GM11168 (cell line): ENCODE data around the gene KIF6.

Experiments used
- in situ Hi-C: fragments of 300-500 bp; cut with MboI; formaldehyde crosslinking; loops from one replicate; pipeline ENCODE4 v1.12.0; 2022; ENCODE audit warnings: low sequenced_read_pairs; ENCODE audit not compliant: unreplicated experiment

The KIF6 gene

DNA sequence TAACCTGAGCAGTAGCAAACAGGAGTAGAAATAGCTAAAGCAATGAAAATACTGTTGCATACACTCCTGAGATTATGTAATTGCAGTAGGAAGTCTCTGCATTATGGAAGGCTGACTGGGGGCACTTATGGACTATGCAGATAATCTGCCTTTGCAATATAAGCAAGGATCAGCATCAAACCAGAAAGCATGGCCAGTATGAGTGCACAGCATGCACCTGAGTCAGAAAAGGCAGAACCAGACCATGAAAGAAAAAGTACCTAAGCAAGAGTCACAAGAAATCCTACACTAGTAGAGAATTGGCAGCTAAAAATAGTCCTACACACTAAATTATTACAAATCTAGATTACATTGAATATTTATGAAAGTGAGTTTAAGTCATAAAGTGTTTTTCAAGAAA lies 164.3 kb downstream of the KIF6 start:
- in situ Hi-C loops, result no loop called here

DNA sequence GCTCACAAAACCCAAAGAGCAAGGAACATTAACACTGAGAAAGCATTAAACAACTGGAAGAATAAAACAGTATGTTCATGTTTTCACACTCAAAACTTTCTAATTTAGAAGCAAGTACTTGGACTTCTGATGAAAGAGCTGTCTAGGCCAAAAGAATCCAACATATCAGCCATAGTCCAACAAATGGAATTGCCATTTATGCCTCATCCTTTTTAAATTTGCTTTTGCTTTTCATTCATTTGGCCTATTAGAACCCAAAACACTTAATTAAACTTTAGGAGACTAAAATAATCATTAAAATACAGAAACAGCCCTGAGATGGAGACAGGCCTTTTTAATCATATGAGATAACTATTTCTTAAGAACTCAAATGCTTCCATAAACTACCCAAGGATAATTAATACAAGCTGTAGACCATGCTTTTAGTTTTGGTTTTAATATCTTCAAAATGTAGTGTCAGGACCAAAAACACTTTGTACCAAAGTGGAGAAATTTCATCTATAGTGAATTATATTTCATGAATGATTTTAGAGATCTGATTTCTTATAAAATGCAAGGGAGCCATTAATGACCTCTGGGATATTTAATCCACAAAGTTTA lies 166.5 kb downstream of the KIF6 start:
- in situ Hi-C loops, result no loop called here

DNA sequence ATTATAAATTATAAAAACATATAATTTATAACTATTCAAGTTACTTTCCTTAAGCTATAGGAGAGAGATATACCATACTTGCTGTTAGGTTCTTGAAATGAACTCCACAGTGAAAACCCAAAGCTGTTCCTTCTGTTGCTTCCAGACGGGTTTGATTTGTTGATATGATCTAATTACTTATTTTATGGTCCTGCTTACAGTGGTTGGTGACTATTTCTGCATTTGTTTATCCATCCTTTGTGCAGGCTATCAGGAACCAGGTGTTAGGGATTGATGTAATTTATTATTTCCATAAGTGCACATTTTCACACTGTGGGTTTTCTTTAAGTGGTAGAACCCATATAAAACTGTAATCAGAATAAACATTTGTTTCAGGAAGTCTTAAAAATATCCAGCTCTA lies 167.1 kb downstream of the KIF6 start:
- in situ Hi-C loops, result no loop called here

DNA sequence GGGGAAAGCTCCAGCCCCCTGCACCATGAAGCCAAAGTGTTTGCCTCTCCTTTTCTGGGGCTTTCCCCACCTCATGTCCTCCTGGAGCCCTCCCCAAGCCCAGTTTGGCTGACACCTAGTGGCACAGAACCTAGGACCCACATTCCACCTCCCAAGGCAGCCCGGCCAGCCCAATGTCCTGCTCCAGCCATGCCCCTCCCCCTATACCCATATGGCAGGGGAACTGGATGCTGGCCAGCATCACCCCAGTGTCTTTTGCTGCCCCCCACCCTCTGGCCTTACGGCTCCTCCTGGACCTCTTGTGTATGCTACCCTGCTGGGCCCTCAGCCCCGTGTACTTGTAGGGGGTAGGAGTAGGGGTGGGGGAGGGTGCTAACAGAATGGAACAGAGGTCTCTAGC lies 170.1 kb downstream of the KIF6 start:
- in situ Hi-C loops, result no loop called here

DNA sequence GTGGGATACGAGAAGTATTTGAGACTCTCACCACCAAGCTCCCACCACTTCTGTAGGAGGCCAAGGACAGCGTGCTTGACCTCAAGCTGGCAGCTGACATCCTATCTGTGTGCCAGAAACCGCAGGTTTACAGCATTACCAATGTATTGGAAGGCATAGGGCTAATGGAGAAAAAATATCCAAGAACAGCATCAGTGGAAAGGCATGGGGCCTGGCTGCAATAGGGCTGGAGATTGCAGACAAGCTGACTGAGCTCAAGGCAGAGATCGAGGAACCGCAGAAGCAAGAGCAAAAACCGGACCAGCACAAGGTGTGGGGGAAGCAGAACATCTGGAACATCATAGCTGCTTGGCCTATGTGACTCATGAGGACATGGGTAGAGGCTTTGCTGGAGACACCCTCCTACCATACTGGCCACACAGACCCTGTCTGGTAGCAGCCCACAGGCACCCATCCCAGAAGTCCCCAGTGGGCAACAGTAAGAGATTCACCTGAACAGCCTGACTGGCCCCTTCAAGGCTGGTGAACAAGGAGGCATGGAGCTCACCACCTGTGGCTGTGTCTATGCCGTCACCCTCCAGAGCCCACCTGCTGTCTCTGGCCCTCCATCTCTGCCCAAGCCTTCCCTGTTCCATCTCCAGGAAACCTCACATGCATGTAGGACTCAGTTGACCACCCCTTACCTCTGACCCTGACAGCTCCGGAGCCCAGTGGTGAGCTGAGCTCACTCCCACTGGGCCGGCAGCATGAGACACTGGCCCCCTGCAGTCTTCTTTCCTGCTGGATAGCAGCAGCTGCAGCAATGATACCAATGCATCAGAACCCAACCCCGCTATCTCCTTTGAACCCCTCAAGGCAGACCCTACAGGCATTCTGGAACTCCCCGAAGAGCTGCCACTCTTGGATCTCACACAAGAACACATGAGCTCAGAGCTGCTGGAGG lies 171.1 kb downstream of the KIF6 start:
- in situ Hi-C loops, result no loop called here

DNA sequence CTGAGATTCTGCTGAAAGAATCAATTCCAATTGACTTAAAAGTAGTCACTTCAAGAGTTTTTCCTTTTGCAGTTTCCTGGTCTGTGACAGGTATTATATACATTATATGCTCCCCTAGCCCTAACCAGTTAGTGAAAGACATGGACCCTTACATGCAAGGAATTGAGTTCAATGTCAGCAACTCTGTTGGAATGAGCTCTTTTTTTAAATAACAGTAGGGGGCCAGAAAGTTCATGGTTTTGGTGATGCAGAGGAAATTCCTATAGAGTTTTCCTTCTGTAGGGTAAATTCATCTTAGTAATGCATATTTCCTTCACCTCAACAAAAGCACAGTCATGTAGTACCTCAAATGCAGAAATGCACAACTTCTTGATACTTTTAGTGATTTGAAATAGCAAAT lies 172.2 kb downstream of the KIF6 start:
- in situ Hi-C loops, result no loop called here

DNA sequence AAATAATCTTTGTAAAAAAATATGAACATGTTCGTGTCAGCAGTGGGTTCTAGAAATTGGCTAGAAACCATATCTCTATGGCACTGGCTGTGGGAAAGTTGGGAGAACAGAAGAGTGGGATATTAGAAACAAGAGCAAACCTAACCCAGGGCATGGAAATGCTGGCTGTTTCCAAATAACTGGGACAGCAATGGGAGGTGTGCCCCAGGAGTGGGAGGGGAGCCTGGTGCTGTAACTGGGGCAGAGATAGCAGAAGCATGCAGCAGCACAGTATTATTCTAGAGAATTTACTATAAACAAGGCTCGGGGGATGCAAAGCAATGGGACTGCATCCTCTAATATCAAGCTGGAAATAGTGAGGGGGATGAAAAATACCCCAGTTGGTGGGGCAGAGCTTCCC lies 175.0 kb downstream of the KIF6 start:
- in situ Hi-C loops, result no loop called here

DNA sequence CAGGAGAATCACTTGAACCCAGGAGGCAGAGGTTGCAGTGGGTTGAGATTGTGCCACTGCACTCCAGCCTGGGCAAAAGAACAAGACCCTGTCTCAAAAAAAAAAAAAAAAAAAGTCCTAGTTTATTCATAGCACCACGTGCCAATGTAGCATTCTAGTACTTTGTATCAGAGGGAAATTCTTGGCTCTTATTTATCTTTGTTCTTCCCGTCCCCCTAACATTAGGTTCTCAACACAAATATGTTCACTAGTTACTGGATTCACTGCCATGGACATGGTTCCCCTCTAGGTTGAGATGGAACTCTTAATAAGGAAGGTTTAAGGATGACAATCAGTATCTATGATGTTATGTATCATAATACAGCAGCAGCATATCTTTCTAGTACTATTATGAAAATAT lies 178.5 kb downstream of the KIF6 start:
- in situ Hi-C loops, result no loop called here

DNA sequence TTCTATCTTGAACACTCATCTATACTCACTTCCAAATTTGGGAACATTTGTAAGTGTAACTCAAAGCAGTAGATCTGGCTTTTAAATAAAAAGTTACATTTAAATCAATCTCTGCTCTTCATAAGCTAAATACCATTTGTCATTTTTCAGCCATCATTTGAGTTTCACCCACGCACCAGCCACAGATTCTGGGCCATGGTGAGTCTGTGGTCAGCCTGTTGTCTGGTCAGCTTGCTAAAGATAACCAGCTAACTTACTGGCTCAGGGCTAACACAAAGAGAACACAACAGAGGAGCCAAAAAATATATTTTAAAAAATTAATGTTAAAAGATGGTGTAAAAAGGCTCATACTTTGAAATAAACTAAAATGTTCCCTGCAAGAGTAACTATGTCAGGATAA lies 181.3 kb downstream of the KIF6 start:
- in situ Hi-C loops, result no loop called here

DNA sequence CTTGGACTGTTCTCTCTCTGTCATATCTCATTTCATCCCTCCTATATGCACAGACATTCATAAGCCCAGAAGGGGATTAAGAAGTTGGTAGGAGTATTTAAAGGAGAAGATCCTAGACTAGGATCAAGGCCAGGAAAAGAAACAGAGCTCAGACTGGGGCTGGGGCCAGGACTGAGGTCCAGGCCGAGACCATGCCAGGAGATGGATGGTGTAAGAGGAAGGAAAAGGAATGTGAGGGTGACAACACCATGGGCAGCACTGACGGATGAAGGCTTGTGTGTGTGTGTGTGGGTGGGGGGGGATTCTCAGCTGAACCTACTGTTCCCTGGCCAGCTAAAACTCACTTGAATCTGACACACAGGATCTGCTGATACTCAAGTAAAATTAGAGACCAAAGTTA lies 182.1 kb downstream of the KIF6 start:
- in situ Hi-C loops, result no loop called here

DNA sequence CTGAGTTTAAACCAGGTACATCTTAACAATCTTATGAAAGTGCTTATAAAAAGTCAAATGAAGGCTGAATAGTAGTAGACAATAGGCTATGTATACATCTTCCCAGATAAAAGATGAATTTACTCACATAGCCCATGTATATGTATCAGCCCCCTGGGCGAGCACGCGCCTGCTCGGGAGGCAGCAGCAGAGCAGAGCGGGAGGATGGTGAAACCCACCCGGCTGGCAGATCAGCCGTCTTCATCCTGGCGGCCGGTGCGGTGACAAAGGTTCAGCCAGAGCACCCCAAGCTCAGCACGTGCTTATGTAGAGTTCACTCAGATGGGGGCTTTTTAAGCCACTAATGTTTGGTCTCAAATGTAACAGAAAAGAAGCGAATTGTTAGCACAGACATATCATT lies 184.8 kb downstream of the KIF6 start:
- in situ Hi-C loops, result no loop called here

DNA sequence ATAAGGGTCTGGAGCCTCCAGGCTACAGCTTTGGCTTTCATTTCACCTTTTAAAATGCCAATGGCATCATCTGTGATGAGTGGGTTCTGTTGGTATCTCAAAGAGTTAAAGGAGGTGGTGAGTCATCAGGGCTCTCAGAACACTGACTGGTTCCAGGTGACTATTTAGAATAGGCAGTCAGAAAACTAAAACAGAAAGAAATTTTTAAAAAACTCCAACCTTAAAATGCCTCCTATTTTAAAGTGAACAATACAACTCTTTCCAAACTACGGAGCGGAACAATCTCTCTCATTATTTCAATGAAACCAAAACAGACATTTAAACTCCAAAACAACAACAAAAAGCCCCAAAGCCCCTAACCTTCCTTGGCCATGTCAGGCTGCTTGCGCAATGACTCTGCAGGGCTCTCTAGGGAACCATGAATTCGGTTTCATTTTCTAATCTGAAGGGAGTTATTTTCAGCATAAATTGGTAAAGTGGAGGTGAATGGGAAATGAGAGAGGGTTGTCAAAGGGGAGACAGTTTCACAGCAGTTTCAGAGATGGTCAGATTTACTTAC lies 194.9 kb downstream of the KIF6 start:
- in situ Hi-C loops, result no loop called here

DNA sequence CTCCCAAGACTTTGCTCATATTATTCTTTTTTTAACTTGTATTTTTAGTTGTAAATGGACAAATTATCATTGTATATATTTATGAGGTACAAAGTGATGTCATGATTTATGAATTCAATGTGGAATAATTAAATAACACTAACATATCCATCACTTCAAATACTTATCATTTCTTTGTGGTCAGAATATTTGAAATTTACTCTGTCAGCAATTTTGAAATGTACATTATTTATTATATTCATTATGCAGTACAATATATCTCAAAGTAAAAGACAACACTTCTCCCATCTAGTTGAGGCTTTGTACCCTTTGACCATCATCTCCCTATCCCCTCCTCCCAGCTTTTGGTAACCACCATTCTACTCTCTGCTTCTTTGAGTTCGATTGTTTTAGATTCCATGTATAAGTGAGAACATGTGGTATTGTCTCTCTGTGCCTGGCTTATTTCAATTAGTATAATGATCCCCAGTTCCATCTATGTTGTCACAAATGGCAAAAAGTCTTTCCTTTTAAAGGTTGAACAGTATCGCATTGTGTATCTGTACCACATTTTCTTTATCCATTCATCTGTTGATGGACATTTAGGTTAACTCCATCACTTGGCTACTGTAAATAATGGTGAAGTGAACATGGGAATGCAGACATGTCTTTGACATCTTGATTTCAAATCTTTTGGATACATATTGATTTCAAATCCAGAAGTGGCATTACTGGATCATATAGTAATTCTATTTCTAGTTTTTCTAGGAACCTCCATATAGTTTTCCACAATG lies 197.2 kb downstream of the KIF6 start:
- in situ Hi-C loops, result no loop called here

DNA sequence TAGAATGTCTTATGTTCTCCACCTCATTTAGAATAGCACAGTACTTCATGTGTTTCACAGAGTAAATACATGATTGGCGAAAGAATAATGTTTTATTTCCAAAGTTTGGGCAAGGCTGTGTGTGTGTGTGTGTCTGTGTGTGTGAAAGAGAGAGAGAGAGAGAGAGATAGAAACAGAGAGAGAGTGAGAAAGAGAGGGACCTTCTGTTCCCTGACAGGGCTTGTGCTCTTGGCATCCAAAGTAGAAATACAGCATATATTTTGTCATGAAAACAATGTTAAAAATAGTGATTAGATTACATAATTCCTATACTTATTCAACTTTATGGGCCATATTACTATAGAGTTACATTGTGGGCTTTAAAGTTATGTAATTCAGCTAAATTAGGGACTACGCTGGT lies 201.2 kb downstream of the KIF6 start:
- in situ Hi-C loops, result no loop called here

DNA sequence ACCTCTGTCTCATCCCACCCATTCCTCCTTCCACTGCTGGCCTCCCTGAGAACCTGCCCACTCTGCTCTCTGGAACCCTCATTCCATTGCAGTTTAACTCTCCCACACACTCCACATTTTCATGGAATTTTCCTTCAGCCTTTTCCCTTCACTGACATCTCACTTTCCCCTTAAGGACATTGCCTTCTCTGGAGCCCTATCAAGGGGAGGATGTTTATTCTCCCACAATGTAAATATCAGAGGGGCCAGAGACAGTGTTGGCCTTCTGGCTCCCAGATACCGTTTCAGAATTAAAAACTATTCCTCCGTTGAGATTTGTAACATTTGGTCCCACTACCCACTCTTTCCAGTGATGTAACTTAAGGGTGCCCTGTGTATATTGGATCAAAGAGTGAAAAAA lies 203.2 kb downstream of the KIF6 start:
- in situ Hi-C loops, result no loop called here

DNA sequence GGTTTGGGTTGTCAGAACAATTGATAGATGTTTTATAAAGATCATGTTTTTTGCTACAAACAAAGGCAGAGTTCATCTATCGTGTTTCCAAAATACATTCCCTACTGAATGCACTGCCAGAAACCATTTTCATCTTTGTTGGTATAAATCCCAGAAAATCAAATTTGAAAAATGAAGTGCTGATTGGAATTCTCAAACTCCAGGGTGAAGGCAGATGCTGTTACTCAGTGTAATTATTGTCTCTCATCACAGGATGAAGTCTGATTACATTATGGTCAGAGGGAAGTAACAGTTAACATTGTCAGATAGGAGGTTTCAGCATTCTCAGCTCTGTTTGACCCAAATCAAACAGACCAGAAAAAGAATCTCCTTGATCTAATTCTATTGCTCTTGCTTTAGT lies 204.3 kb downstream of the KIF6 start:
- in situ Hi-C loops, result no loop called here

DNA sequence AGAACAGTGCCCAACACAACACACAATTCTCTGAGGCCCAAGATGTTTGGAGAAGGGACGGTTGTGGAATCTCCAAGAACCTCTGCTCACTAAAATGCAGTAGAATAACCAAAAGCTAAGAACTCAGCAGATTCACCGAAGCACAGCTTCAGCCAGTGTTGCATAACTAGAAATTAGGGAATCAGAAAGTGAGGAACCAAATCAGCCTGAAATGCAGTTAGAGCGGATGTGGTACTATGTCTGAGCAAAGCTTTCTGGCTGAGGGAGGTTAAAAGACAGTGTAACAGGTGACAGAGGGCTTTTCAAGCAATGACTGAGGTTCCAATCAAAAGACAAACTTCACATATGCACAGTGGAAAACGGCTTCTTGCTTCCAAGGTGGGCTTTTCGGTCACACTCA lies 204.8 kb downstream of the KIF6 start:
- in situ Hi-C loops, result no loop called here

DNA sequence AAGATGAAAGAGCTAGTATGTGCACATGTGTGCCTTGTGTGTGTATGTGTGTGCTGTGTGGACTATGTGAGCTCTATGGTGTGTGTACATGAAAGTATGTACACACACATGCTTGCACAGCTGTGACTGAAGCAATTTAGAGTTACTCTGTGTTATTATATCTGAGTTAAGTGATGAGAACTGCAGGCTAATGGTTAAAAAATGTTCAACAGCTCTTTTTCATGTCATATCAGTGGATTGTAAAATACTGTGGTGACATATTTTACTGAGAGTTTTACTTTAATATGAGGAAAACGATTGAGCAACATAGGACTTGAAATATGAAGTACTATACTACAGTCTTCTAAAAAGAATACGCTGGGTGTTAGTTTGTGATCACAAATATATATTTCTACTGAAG lies 207.0 kb downstream of the KIF6 start:
- in situ Hi-C loops, result no loop called here

DNA sequence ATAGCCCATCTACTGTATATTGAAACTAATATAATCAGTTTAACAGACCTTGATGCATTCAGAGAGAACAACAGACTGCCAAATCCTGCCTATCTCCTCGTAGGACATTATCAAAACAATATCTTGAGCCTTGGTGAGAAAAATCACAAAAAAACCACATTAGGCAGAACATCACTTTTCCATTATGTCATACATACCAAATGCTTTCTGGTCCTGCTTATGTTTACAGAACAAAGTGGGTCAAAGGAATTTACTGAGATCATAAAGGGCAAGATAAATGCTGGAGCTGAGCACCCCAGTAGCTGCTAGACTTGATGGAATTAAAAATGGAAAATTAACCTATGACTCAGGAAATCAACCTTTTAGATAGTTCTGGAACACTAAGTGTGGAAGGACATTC lies 207.5 kb downstream of the KIF6 start:
- in situ Hi-C loops, result no loop called here

DNA sequence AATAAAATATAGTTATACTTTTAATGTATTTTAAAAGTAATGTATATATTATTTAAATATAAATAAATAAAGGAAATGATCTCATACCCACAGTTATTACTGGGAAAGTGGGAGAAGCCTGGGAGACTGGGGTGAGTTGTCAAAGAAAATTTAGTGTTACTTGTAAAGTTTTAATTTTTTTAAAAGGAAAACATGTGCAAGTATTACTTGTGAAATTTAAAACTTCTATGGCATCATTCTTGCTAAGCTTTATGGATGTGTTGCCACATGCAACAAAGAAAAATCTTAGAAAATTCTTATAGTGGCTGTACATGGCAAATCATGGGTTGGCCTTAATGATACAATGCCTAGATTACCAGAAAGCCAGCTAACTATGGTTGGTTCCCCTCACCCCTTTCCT lies 208.7 kb downstream of the KIF6 start:
- in situ Hi-C loops, result no loop called here

DNA sequence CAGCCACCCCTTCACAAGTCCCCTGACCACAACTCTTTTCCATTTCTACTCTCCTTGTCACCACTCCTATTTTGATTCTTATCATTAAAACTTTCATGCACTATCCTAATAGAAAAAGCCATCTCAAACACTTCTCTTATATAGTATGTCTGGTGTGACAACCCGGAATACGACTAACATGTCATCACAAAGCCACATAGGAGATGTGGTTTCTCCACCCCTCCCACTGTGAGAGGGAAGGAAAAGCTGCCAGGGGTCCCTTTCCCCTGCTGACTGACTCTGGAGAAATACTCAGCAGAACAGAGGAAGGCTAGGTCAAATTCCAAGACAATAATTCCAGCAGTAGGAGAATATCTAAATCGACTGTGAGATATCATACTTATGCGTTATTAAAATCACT lies 209.7 kb downstream of the KIF6 start:
- in situ Hi-C loops, result no loop called here
